Karpas-422 (cell line): ENCODE data around the gene TFR2. TPM values are rescaled to one million over a fixed set of nuclear protein-coding genes. Genes with fewer than 3 reads are reported as not detected.

Experiments used
- DNase-seq: peaks from one replicate; pipeline ENCODE4 v3.0.0-alpha.2; 2015
- H2AFZ ChIP-seq: fragments of 200-600 bp; sonication (generic); 2 replicates; pipeline ENCODE4 v1.6.1; 2014; ENCODE audit warnings: antibody characterized with exemption, low read length, mixed read lengths
- H3K27ac ChIP-seq: fragments of 200-600 bp; sonication (generic); 2 replicates; pipeline ENCODE4 v1.5.1; 2014; ENCODE audit warnings: mild to moderate bottlenecking, low read length, moderate library complexity
- H3K27me3 ChIP-seq: fragments of 200-600 bp; sonication (generic); 2 replicates; pipeline ENCODE4 v1.6.1; 2014; ENCODE audit warnings: low read length, mixed read lengths
- H3K36me3 ChIP-seq: fragments of 200-600 bp; sonication (generic); 2 replicates; pipeline ENCODE4 v1.6.1; 2014; ENCODE audit warnings: low read length, mixed read lengths; ENCODE audit not compliant: insufficient read depth
- H3K4me1 ChIP-seq: fragments of 200-600 bp; sonication (generic); 2 replicates; pipeline ENCODE4 v1.6.1; 2014; ENCODE audit warnings: mild to moderate bottlenecking, low read length, mixed read lengths
- H3K4me2 ChIP-seq: fragments of 200-600 bp; sonication (generic); 2 replicates; pipeline ENCODE4 v1.6.1; 2014; ENCODE audit warnings: low read length, low read depth, mild to moderate bottlenecking; ENCODE audit not compliant: poor library complexity, severe bottlenecking
- H3K4me3 ChIP-seq: fragments of 200-600 bp; sonication (generic); 2 replicates; pipeline ENCODE4 v1.5.1; 2014; ENCODE audit warnings: mild to moderate bottlenecking, antibody characterized with exemption, low read length, mixed read lengths
- H3K79me2 ChIP-seq: fragments of 200-600 bp; sonication (generic); 2 replicates; pipeline ENCODE4 v1.6.1; 2014; ENCODE audit warnings: mild to moderate bottlenecking, low read length, mixed read lengths
- H3K9ac ChIP-seq: fragments of 200-600 bp; sonication (generic); 2 replicates; pipeline ENCODE4 v1.6.0; 2014; ENCODE audit warnings: low read length
- H3K9me2 ChIP-seq: fragments of 200-600 bp; sonication (generic), shearing (Covaris generic); replicated peaks from 2 replicates; pipeline ENCODE4 v1.6.0; 2014; ENCODE audit warnings: mild to moderate bottlenecking, low read length, moderate library complexity; ENCODE audit not compliant: insufficient read depth
- H3K9me3 ChIP-seq: fragments of 300-700, 200-600 bp; sonication (generic); 2 replicates; pipeline ENCODE4 v1.6.1; 2014; ENCODE audit warnings: low read length, mixed read lengths
- H4K20me1 ChIP-seq: fragments of 200-600 bp; sonication (generic); 2 replicates; pipeline ENCODE4 v1.6.1; 2014; ENCODE audit warnings: mild to moderate bottlenecking, antibody characterized with exemption, low read length, low read depth; ENCODE audit not compliant: insufficient read depth
- total RNA-seq: library from RNA; depleted of rRNA; stranded (reverse); fragments of >200 nt; shearing (Covaris generic); gene quantifications from 2 replicates; pipeline ENCODE4 v1.2.3, GENCODE V29; 2014; ENCODE audit warnings: low replicate concordance

Gene TFR2
- total RNA-seq, 1 experiment from 2014 or later: 4.2 TPM

DNA sequence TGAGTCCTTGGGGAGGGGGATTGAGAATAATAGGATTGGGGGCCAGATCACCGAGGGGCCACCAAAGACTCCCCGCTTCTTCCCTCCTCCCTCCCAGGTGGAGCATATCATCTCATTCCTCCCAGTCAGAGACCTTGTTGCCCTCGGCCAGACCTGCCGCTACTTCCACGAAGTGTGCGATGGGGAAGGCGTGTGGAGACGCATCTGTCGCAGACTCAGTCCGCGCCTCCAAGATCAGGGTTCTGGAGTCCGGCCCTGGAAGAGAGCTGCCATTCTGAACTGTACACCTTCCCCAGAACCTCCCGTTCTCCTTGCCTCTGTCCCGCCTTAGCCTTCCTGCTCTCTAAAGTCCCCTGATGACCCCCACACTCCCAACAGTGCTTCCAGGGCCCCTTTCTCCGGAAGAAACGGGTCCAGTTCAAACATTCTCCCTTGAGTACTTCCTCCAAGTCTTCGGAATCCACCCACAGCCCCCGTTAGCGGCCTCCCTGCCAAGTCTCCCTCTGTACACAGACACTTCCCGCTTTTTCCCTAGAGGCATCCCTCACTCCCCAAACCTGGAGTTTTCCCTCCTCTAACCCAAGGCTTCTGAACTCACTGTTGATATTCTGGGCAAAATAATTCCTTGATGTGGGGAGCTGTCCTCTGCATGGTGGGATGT is 51.1 kb downstream of the TFR2 start:
- H3K4me3 ChIP-seq: no peak overlapping the region
- no peaks in the 10 kb centered on the region; the same call in 1 of the 2 replicates for H4K20me1 ChIP-seq
- H3K27me3 ChIP-seq: no peaks in the 10 kb centered on the region
- peaks cover 9% of the 10 kb centered on the region; the same call in 1 of the 2 replicates for H3K4me1 ChIP-seq
- no peak overlapping the region for H2AFZ ChIP-seq
- no peak overlapping the region for H3K27ac ChIP-seq
- H3K36me3 ChIP-seq: no peaks in the 10 kb centered on the region
- H3K4me2 ChIP-seq: no peak overlapping the region
- no peaks in the 10 kb centered on the region for H3K9me2 ChIP-seq
- no peaks in the 10 kb centered on the region for H3K9me3 ChIP-seq
- no peak for DNase-seq
- H3K9ac ChIP-seq: no peak overlapping the region
- peaks cover 4% of the 10 kb centered on the region for H3K79me2 ChIP-seq

DNA sequence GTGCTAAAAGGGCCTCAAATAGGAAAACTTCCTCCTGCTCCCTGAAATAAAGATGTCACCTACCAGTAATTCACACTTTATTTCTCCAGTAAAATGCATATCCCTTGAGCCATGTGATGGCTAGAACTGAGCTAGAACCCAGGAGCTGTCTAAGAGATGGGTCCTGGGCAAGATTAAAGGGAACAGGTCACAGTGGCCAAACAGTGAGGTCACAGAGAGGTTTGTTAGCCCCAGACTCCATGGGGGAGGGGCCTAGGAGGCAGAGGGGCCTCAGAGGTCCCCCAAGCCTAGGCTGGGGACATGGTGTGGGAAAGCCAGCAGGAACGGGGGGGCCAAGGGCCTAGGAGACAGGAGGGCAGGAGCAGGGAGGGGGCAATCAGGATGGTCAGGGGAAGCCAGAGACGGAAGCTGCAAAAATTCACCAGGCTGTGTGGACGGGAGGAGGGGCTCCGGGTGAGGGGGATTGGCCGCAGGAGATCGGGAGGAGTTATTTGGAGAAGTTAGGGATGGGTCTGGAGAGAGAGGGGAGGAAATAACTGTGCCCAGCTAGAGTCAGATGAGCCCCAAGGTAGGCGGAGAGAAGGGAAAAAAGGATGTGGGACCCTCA is 51.9 kb downstream of the TFR2 start:
- Histone ChIP-seq H3K9ac (no peak overlapping the region), H3K4me2 (no peak overlapping the region), H3K4me1 (peaks cover 16% of the 10 kb centered on the region), H3K79me2 (peaks cover 12% of the 10 kb centered on the region), H3K27ac (no peak overlapping the region), H3K9me3 (no peaks in the 10 kb centered on the region), H3K36me3 (no peaks in the 10 kb centered on the region), H4K20me1 (no peaks in the 10 kb centered on the region; the same call in 1 of the 2 replicates), H2AFZ (no peak overlapping the region), H3K4me3 (no peak overlapping the region), H3K27me3 (no peaks in the 10 kb centered on the region), H3K9me2 (no peaks in the 10 kb centered on the region)
- DNase-seq: no peak

DNA sequence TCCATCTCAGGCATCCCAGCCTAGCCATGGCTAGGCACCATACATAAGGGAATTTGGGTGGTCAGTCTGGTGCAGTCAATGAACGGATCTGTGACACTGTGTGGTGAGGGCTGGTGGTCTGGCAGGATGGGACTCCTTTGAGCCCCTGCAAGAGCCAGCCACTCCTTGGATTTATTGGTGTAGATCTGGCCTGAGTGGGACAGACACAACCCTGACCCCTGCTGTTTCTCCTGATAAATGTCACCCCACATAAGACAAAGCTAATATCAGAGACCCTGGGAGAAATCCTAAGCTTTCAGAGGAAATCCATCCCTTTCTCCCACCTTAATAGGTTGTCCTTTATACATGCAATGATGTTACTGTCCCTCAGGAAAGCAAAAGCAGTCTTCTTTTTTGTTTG is 52.9 kb downstream of the TFR2 start:
- H3K79me2 ChIP-seq: peaks cover 15% of the 10 kb centered on the region
- H3K9me3 ChIP-seq: no peaks in the 10 kb centered on the region
- no peak overlapping the region for H2AFZ ChIP-seq
- no peak overlapping the region for H3K4me3 ChIP-seq
- H3K36me3 ChIP-seq: no peaks in the 10 kb centered on the region
- no peak overlapping the region for H3K9ac ChIP-seq
- H3K27me3 ChIP-seq: no peaks in the 10 kb centered on the region
- no peak overlapping the region for H3K4me2 ChIP-seq
- H3K9me2 ChIP-seq: no peaks in the 10 kb centered on the region
- peaks cover 26% of the 10 kb centered on the region for H3K4me1 ChIP-seq
- H4K20me1 ChIP-seq: no peaks in the 10 kb centered on the region; the same call in 1 of the 2 replicates
- H3K27ac ChIP-seq: no peak overlapping the region
- DNase-seq: no peak

DNA sequence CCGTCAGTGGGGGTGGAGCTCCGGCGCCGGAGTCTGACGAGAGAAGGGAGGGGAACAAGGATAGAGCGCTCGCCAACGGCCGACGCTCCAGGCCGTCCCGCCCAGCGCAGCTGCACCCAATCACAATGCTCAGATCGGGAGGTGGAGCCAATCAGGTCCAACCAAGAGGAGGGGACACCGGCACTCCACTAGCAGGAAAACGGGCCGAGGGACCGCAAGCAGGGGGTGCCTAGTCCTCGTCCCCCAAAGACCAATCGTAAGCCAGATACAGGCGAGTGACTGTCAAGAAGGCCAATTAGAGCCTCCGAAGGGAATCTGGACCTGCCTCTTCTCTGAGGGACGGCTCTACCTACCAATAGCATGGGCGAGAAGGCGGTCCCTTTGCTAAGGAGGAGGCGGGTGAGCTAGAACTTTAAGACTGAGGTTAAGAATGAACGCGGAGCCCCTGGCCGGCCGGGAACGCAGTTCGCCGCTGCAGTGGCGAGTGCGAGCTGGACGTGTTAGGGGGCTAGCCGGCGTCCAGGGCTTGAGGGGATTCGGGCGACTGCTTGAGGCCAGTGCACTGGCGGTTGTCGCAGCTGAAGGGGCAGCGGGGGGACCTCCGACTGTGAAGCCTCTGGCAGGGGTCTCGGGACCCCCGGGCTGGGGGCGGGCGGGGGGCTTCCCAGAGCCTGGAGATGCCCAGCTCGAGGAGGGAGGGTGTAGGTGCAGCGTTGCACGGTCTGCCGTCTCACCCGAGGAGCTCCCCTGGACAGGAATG is 54.9 kb downstream of the TFR2 start, which contains the start of gene FBXO24:
TSS of gene FBXO24 (plus strand) at position 63 of the 760 bp plus-strand sequence. CDS start at position 361, 298 bp downstream.
- H2AFZ ChIP-seq: peak within 1 kb of the TSS; percentile 84

DNA sequence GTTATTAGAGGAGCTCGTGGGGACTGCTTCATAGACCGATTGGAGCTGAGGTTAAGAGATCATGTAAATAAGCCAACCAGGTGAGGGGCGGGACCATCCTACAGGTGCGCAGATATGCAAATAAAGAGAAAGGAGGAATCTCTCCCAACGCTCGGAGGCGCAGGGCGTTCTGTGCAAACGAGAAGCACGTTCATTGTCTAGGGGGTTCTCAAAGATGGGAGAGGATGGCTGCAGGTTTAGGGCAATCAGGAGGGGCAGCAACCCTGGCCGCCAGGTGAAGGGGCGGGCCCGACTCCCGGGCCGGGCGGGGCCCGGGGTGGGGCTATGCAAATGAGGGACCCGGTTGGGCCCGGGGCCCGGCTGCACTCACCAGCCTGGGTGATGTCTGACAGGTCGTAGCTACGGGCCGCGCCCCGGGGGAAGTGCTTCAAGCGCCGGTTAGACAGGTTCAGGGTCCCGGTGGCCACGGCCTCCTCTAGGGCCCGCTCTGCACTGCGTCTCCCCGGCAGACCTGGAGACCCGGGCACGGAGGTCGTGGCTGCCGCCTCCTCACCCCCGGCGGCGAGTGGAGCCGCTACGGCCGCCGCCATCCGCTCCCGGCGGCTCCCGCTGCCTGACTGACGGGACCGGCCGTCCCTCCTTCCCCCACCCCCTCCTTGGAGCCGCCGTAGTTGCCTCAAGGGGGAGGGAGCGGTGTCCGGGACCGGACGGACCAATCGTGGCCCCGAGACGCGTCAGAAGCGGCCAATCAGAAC is 55.7 kb downstream of the TFR2 start, which contains the start of gene LRCH4:
TSS of gene LRCH4 (minus strand) at position 619 of the 755 bp plus-strand sequence. CDS start at position 590, 29 bp downstream.
- peak within 1 kb of the TSS; percentile 89 for H3K27ac ChIP-seq
- no peaks in the 10 kb centered on the region for H3K27me3 ChIP-seq
- peak within 1 kb of the TSS; percentile 97 for H3K9ac ChIP-seq
- H3K36me3 ChIP-seq: no peaks in the 10 kb centered on the region
- peak within 1 kb of the TSS; percentile 97 for H3K4me2 ChIP-seq
- H2AFZ ChIP-seq: peak within 1 kb of the TSS; percentile 84
- H4K20me1 ChIP-seq: no peaks in the 10 kb centered on the region; the same call in 1 of the 2 replicates
- peaks cover 21% of the 10 kb centered on the region for H3K79me2 ChIP-seq
- peak within 1 kb of the TSS; percentile 95 for H3K4me3 ChIP-seq
- no peaks in the 10 kb centered on the region for H3K9me3 ChIP-seq
- H3K9me2 ChIP-seq: no peaks in the 10 kb centered on the region
- H3K4me1 ChIP-seq: peaks cover 32% of the 10 kb centered on the region
- DNase-seq: peak; percentile 77

More for the DNA sequence above, 54.9 kb downstream of the TFR2 start, which contains the start of gene FBXO24:
- peaks cover 32% of the 10 kb centered on the region for H3K4me1 ChIP-seq
- no peaks in the 10 kb centered on the region for H3K27me3 ChIP-seq
- H3K9ac ChIP-seq: peak within 1 kb of the TSS; percentile 97
- peak within 1 kb of the TSS; percentile 89 for H3K27ac ChIP-seq
- H3K9me2 ChIP-seq: no peaks in the 10 kb centered on the region
- peak within 1 kb of the TSS; percentile 97 for H3K4me2 ChIP-seq
- H3K79me2 ChIP-seq: peaks cover 21% of the 10 kb centered on the region
- H4K20me1 ChIP-seq: no peaks in the 10 kb centered on the region; the same call in 1 of the 2 replicates
- peak; percentile 100 for DNase-seq
- peak within 1 kb of the TSS; percentile 95 for H3K4me3 ChIP-seq
- no peaks in the 10 kb centered on the region for H3K36me3 ChIP-seq
- no peaks in the 10 kb centered on the region for H3K9me3 ChIP-seq

DNA sequence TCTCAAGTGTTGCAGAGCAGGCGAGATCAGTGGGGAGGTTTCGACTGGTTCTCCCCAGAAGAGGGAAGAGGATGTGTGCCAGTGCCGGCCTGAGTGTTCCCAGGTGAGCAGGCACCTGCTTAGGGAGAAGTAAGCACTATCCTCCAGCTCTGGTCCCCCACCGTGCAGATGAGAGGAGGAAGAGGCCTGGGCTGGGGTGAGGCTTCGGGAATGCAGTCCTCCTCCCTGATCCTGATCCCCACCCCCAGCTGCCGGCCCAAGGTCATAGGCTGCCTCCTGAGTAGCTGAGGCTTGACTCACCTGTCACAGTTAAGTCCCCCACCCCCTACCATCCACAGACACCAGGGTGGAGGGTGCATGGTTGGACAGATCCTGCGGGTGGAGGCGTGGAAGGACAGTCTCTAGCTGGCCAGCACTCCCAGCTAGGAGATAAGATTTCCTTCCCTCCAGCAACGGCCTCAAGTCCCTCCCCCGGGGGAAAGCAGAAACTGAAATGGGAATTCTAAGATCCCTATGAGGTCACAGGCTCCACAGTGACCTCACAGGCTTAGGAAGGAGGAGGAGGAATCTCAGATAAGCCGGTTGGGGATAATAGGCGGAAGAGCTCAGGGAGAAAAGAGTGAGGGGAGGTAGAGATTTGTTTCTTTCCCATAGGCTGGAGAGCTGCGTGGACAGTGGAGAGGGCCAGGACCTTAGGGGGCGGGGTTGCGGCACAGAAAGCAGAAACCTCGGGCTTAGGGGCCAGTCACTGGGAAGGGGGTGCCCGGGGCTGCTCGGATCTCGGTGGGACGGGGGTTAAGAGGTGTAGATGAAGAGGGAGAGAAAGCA is 56.5 kb downstream of the TFR2 start:
- Histone ChIP-seq H3K27me3 (no peaks in the 10 kb centered on the region), H3K9me2 (no peaks in the 10 kb centered on the region), H3K36me3 (no peaks in the 10 kb centered on the region), H3K4me3 (peak overlapping the region; percentile 95), H3K4me1 (peaks cover 32% of the 10 kb centered on the region), H3K9me3 (no peaks in the 10 kb centered on the region), H3K79me2 (peaks cover 21% of the 10 kb centered on the region), H3K4me2 (peak overlapping the region; percentile 97), H3K9ac (peak overlapping the region; percentile 97), H3K27ac (peak overlapping the region; percentile 89), H4K20me1 (no peaks in the 10 kb centered on the region; the same call in 1 of the 2 replicates), H2AFZ (no peak overlapping the region)
- DNase-seq: peak; percentile 56

DNA sequence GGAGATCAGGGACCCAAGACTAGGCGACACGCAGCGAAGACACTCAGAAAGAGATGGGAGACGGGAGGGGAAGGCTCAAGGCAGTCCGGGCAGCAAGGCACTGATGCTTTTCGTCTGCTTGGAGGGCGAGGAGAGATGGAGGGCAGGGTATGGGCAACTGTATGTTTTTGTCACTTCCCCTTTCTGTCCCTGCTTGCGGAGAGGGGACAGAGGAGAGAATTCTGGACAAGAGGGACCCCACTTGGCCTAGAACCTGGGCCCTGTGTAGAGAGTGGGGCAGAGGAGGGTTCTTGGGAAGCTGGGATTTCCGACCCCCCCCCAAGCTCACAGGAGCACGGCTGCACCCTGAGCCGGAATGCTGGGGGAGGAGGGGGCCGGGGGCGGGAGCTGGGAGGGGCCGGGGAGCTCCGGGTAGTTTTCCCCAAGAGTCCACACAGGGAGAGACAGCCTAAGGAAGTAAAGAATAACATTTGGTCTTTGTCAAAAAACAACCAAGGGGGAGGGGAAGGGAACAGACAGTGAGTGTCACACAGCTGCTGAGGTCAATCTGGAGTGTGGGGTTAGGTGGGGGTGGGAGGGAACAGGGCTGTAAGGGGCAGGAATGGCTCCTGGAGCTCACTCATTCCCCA is 57.2 kb downstream of the TFR2 start:
- no peaks in the 10 kb centered on the region for H3K9me2 ChIP-seq
- H3K4me1 ChIP-seq: peaks cover 32% of the 10 kb centered on the region
- no peaks in the 10 kb centered on the region for H3K9me3 ChIP-seq
- DNase-seq: peak; percentile 71
- peak overlapping the region; percentile 97 for H3K9ac ChIP-seq
- no peaks in the 10 kb centered on the region for H3K36me3 ChIP-seq
- H3K27ac ChIP-seq: peak overlapping the region; percentile 89
- H3K27me3 ChIP-seq: no peaks in the 10 kb centered on the region
- H4K20me1 ChIP-seq: no peaks in the 10 kb centered on the region; the same call in 1 of the 2 replicates
- peak overlapping the region; percentile 2; the same call in 1 of the 2 replicates for H2AFZ ChIP-seq
- peaks cover 21% of the 10 kb centered on the region for H3K79me2 ChIP-seq
- peak overlapping the region; percentile 97 for H3K4me2 ChIP-seq
- peak overlapping the region; percentile 95 for H3K4me3 ChIP-seq
